SK-N-MC (cell line): ENCODE results near the gene DQX1.

Experiments used
- EZH2 ChIP-seq: fragments of 200-600 bp; sonication (generic); IDR thresholded peaks from one replicate; pipeline ENCODE4 v1.6.1; 2017; ENCODE audit warnings: antibody characterized with exemption
- POLR2AphosphoS5 ChIP-seq: IDR thresholded peaks from 2 replicates; pipeline ENCODE4 v1.6.1; 2012; ENCODE audit warnings: mild to moderate bottlenecking, low read depth, low read length, borderline replicate concordance

- no peak for TF ChIP-seq POLR2AphosphoS5
- no peak for TF ChIP-seq EZH2
These were observed 46.3 kb upstream of the DQX1 start for GRCh38 chr2:74572178-74572925.
